H9 (cell line): ENCODE results near the gene TMEM156. TPM values are rescaled to one million over a fixed set of nuclear protein-coding genes. Genes with fewer than 3 reads are reported as not detected.

Experiments used
- DNase-seq: peaks from one replicate; pipeline ENCODE4 v3.0.0-alpha.2; 2017
- H2AFZ ChIP-seq: one replicate; pipeline ENCODE4 v1.6.1; 2013; ENCODE audit warnings: mild to moderate bottlenecking, low read length, control low read depth, moderate library complexity
- H2AK5ac ChIP-seq: 2 replicates; pipeline ENCODE4 v1.6.1; 2013; ENCODE audit warnings: low read length, control low read depth, mixed read lengths; ENCODE audit not compliant: insufficient read length
- H2BK120ac ChIP-seq: one replicate; pipeline ENCODE4 v1.6.1; 2013; ENCODE audit warnings: low read depth, mild to moderate bottlenecking, low read length, control low read depth, inconsistent platforms; ENCODE audit not compliant: poor library complexity, severe bottlenecking
- H2BK12ac ChIP-seq: 2 replicates; pipeline ENCODE4 v1.6.1; 2013; ENCODE audit warnings: low read length, control low read depth, mixed read lengths, low read depth; ENCODE audit not compliant: insufficient read length
- H2BK15ac ChIP-seq: 2 replicates; pipeline ENCODE4 v1.6.1; 2013; ENCODE audit warnings: low read depth, low read length, control low read depth
- H2BK20ac ChIP-seq: one replicate; pipeline ENCODE4 v1.6.1; 2013; ENCODE audit warnings: low read depth, mild to moderate bottlenecking, low read length, control low read depth, inconsistent platforms; ENCODE audit not compliant: poor library complexity, severe bottlenecking
- H2BK5ac ChIP-seq: 2 replicates; pipeline ENCODE4 v1.6.1; 2013; ENCODE audit warnings: low read length, control low read depth, mixed read lengths; ENCODE audit not compliant: insufficient read length
- H3K14ac ChIP-seq: 2 replicates; pipeline ENCODE4 v1.6.1; 2013; ENCODE audit warnings: low read length, control low read depth; ENCODE audit not compliant: insufficient read depth
- H3K18ac ChIP-seq: 2 replicates; pipeline ENCODE4 v1.6.1; 2013; ENCODE audit warnings: low read depth, mild to moderate bottlenecking, mixed read lengths, low read length, control low read depth; ENCODE audit not compliant: insufficient read length
- H3K23ac ChIP-seq: 2 replicates; pipeline ENCODE4 v1.6.1; 2013; ENCODE audit warnings: low read length, control low read depth, mixed read lengths, low read depth; ENCODE audit not compliant: insufficient read length
- H3K23me2 ChIP-seq: 2 replicates; pipeline ENCODE4 v1.6.1; 2013; ENCODE audit warnings: low read depth, mild to moderate bottlenecking, mixed read lengths, low read length, control low read depth; ENCODE audit not compliant: insufficient read length, poor library complexity, severe bottlenecking
- H3K27ac ChIP-seq: 2 replicates; pipeline ENCODE4 v1.5.1; 2013; ENCODE audit warnings: low read length, control low read depth, mixed read lengths, low read depth; ENCODE audit not compliant: insufficient read length
- H3K27me3 ChIP-seq: 2 replicates; pipeline ENCODE4 v1.6.1; 2013; ENCODE audit warnings: low read length, control low read depth, inconsistent platforms; ENCODE audit not compliant: insufficient read depth
- H3K4ac ChIP-seq: 2 replicates; pipeline ENCODE4 v1.6.1; 2013; ENCODE audit warnings: low read depth, mild to moderate bottlenecking, control low read depth, inconsistent platforms, low read length, moderate library complexity
- H3K4me1 ChIP-seq: 2 replicates; pipeline ENCODE4 v1.6.1; 2013; ENCODE audit warnings: low read length, control low read depth, inconsistent platforms; ENCODE audit not compliant: insufficient read depth
- H3K4me2 ChIP-seq: 2 replicates; pipeline ENCODE4 v1.6.1; 2013; ENCODE audit warnings: low read length, control low read depth, mixed read lengths; ENCODE audit not compliant: insufficient read length, insufficient read depth
- H3K56ac ChIP-seq: 2 replicates; pipeline ENCODE4 v1.6.1; 2013; ENCODE audit warnings: low read depth, mild to moderate bottlenecking, mixed read lengths, low read length, control low read depth; ENCODE audit not compliant: insufficient read length
- H3K79me1 ChIP-seq: 2 replicates; pipeline ENCODE4 v1.6.1; 2013; ENCODE audit warnings: low read depth, mild to moderate bottlenecking, moderate library complexity, low read length, control low read depth, inconsistent platforms; ENCODE audit not compliant: insufficient read depth, poor library complexity, severe bottlenecking
- H3K79me2 ChIP-seq: 2 replicates; pipeline ENCODE4 v1.6.1; 2013; ENCODE audit warnings: low read length, control low read depth, inconsistent platforms; ENCODE audit not compliant: insufficient read depth
- H3K9ac ChIP-seq: 2 replicates; pipeline ENCODE4 v1.6.1; 2013; ENCODE audit warnings: low read length, control low read depth, mixed read lengths; ENCODE audit not compliant: insufficient read length; ENCODE audit errors: extremely low read depth
- H3K9me3 ChIP-seq: one replicate; pipeline ENCODE4 v1.6.1; 2013; ENCODE audit warnings: low read depth, low read length, inconsistent platforms; ENCODE audit not compliant: control insufficient read depth
- H3T11ph ChIP-seq: one replicate; pipeline ENCODE4 v1.6.1; 2013; ENCODE audit warnings: mild to moderate bottlenecking, low read length, control low read depth, inconsistent platforms
- H4K20me1 ChIP-seq: one replicate; pipeline ENCODE4 v1.6.1; 2013; ENCODE audit not compliant: control insufficient read depth, insufficient read length, insufficient read depth
- H4K5ac ChIP-seq: 2 replicates; pipeline ENCODE4 v1.6.1; 2013; ENCODE audit warnings: low read depth, mild to moderate bottlenecking, mixed read lengths, low read length, control low read depth; ENCODE audit not compliant: insufficient read length
- H4K8ac ChIP-seq: replicated peaks from 2 replicates; pipeline ENCODE4 v1.6.1; 2013; ENCODE audit warnings: low read length, control low read depth, mixed read lengths, low read depth; ENCODE audit not compliant: insufficient read length
- H4K91ac ChIP-seq: 2 replicates; pipeline ENCODE4 v1.6.1; 2013; ENCODE audit warnings: low read depth, mild to moderate bottlenecking, moderate library complexity, mixed read lengths, low read length, control low read depth; ENCODE audit not compliant: insufficient read length
- H3K27ac Mint-ChIP-seq, 3 experiments: 2 replicates in 2 of 3; 3 replicates in 1 of 3; pipeline ENCODE4 v1.8.0; 2020 to 2021; ENCODE audit warnings: mixed read lengths in 3 of 3, mild to moderate bottlenecking in 1 of 3, moderate library complexity in 1 of 3
- H3K27me3 Mint-ChIP-seq: 2 replicates; pipeline ENCODE4 v1.8.0; 2021; ENCODE audit warnings: low read depth, mild to moderate bottlenecking, moderate library complexity, mixed read lengths
- H3K36me3 Mint-ChIP-seq, 3 experiments: 2 replicates in 2 of 3; 3 replicates in 1 of 3; pipeline ENCODE4 v1.8.0; 2020 to 2021; ENCODE audit warnings: low read depth in 3 of 3, mixed read lengths in 3 of 3; ENCODE audit not compliant: insufficient read depth in 1 of 3
- H3K4me1 Mint-ChIP-seq, 2 experiments: 2 replicates each; pipeline ENCODE4 v1.8.0; 2020; ENCODE audit warnings: mixed read lengths in 2 of 2
- H3K4me3 Mint-ChIP-seq, 2 experiments: 2 replicates in 1 of 2; 3 replicates in 1 of 2; pipeline ENCODE4 v1.8.0; 2020 to 2021; ENCODE audit warnings: mild to moderate bottlenecking in 2 of 2, mixed read lengths in 2 of 2, moderate library complexity in 1 of 2
- H3K9me3 Mint-ChIP-seq, 2 experiments: 2 replicates in 1 of 2; 3 replicates in 1 of 2; pipeline ENCODE4 v1.8.0; 2020; ENCODE audit warnings: mild to moderate bottlenecking in 2 of 2, mixed read lengths in 2 of 2, moderate library complexity in 1 of 2
- CTCF ChIP-seq: fragments of 200-600 bp; sonication (generic); conservative IDR thresholded peaks from 3 replicates; pipeline ENCODE4 v1.8.0; 2021; ENCODE audit warnings: antibody characterized with exemption, mild to moderate bottlenecking
- WGBS: extraction: QIAGEN DNeasy Blood & Tissue Kit; methylation state at CpG from one replicate; pipeline ENCODE4 v1.1.7; 2013; ENCODE audit warnings: missing lambda C conversion rate, low lambda C conversion rate, mixed read lengths; ENCODE audit not compliant: insufficient read length; ENCODE audit errors: extremely low coverage; 5-methylcytosine and 5-hydroxymethylcytosine counted together
- total RNA-seq: library from RNA; stranded (reverse); gene quantifications from 2 replicates; pipeline ENCODE4 v1.2.1, GENCODE V29; 2021

The TMEM156 gene
- total RNA-seq, 1 experiment from 2014 or later = not detected

- no peak overlapping the region for H3K9ac ChIP-seq
- no peak overlapping the region for H3K14ac ChIP-seq
- H2BK120ac ChIP-seq = no peak overlapping the region
- no peaks in the 10 kb centered on the region for H3K27me3 ChIP-seq
- H3K27ac ChIP-seq = no peak overlapping the region
- no peak overlapping the region for H2BK15ac ChIP-seq
- no peak overlapping the region for H2BK20ac ChIP-seq
- Mint-ChIP-seq H3K9me3 (peaks cover 2 to 3% of the 10 kb centered on the region in 2 experiments; a peak in 4 of 5 replicates), H3K4me3 (no peak overlapping the region), H3K36me3 (no peaks in the 10 kb centered on the region), H3K27me3 (no peaks in the 10 kb centered on the region), H3K27ac (no peak overlapping the region), H3K4me1 (no peaks in the 10 kb centered on the region)
- no peaks in the 10 kb centered on the region for H3K9me3 ChIP-seq
- no peak overlapping the region for H3K18ac ChIP-seq
- H2BK12ac ChIP-seq = no peak overlapping the region
- TF ChIP-seq CTCF = no peak
- DNase-seq = no peak
- H2AK5ac ChIP-seq = no peak overlapping the region
- H3K56ac ChIP-seq = no peak overlapping the region
- no peak overlapping the region for H4K91ac ChIP-seq
- no peak overlapping the region for H3T11ph ChIP-seq
- H3K4me1 ChIP-seq = no peaks in the 10 kb centered on the region
- no peak overlapping the region for H3K23ac ChIP-seq
- no peak overlapping the region for H4K8ac ChIP-seq
- no CpG with 5 or more reads among the region's 2 CpGs for WGBS
- no peaks in the 10 kb centered on the region for H3K79me1 ChIP-seq
- H3K4me2 ChIP-seq = no peak overlapping the region
- no peak overlapping the region for H2AFZ ChIP-seq
- H3K23me2 ChIP-seq = no peaks in the 10 kb centered on the region
- no peak overlapping the region for H3K4ac ChIP-seq
- H4K20me1 ChIP-seq = no peaks in the 10 kb centered on the region
- H2BK5ac ChIP-seq = no peak overlapping the region
- H3K79me2 ChIP-seq = no peaks in the 10 kb centered on the region
- H4K5ac ChIP-seq = no peak overlapping the region
Measured at GRCh38 chr4:39022241-39022640, 10.0 kb downstream of the TMEM156 start.
